Measurements from ENCODE around the gene CDH13. TPM values are rescaled to one million over a fixed set of nuclear protein-coding genes. Genes with fewer than 3 reads are reported as not detected.

CDH13 gene
- total RNA-seq, 2 experiments from 2014 or later, result not detected

GRCh38 chr16:83723901-83724300 lies 1097.1 kb downstream of the CDH13 start:
- H4K20me1 ChIP-seq (ENCODE audit: insufficient read depth, low read length), result no peaks in the 10 kb centered on the region
- DNase-seq (ENCODE audit: low spot score), result no peak
- H3K36me3 ChIP-seq (ENCODE audit: insufficient read depth, low read length), result no peaks in the 10 kb centered on the region
- H3K79me2 ChIP-seq (ENCODE audit: insufficient read depth, low read depth, low read length), result no peaks in the 10 kb centered on the region
- TF ChIP-seq CTCF (conservative IDR thresholded peaks at IDR 0.05; ENCODE audit: low read length) (no peak), EZH2phosphoT487 (IDR thresholded peaks at IDR 0.05; ENCODE audit: borderline replicate concordance, low read depth, low read length) (no peak)
- no peak overlapping the region for H3K4me3 ChIP-seq (ENCODE audit: low read depth, low read length, poor library complexity, severe bottlenecking)
- no peaks in the 10 kb centered on the region for H3K4me1 ChIP-seq (ENCODE audit: insufficient read depth, low read length, poor library complexity, severe bottlenecking)
- BruUV-seq (replicated peaks), result no TSS peak
- intact Hi-C loops (cut with micrococcal nuclease; ENCODE audit: unreplicated experiment), result no loop called here
- H3K9me2 ChIP-seq (ENCODE audit: insufficient read depth, low read length), result no peaks in the 10 kb centered on the region
- no peak overlapping the region for H3K27ac ChIP-seq (ENCODE audit: low read depth, low read length, poor library complexity, severe bottlenecking)
- H3K9me3 ChIP-seq (ENCODE audit: low read length), result no peaks in the 10 kb centered on the region
- no peak overlapping the region for H3K4me2 ChIP-seq (ENCODE audit: low read length)
- POLR2A ChIA-PET, result no interaction called here
- CTCF ChIA-PET (ENCODE audit: unreplicated experiment), result no interaction called here
- no peak overlapping the region for H2AFZ ChIP-seq (ENCODE audit: low read length)

DNA sequence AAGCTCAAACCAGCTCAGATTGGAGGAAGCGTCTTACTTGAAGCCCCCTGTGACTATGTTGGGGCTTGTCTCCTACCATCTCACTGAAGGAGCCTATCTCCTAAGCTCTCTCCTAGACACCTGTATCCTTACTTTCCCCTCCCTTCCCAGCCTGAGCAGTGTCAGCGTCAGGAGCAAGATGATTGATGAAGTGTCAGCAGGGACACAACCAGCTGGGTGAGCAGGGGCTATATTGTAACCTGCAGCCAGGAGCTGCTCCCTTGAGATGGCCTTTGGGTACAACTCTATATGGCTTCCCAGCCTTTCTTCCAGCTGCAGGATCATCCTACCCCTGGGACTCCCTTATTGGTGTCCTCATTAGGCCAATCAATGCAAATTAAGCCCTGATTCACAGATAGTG lies 1097.8 kb downstream of the CDH13 start:
- no peak for TF ChIP-seq EZH2phosphoT487 (IDR thresholded peaks at IDR 0.05; ENCODE audit: borderline replicate concordance, low read depth, low read length)
- TF ChIP-seq CTCF (conservative IDR thresholded peaks at IDR 0.05; ENCODE audit: low read length), result no peak
- H2AFZ ChIP-seq (ENCODE audit: low read length), result no peak overlapping the region
- H3K4me3 ChIP-seq (ENCODE audit: low read depth, low read length, poor library complexity, severe bottlenecking), result no peak overlapping the region
- CTCF ChIA-PET (ENCODE audit: unreplicated experiment), result no interaction called here
- no peaks in the 10 kb centered on the region for H3K9me2 ChIP-seq (ENCODE audit: insufficient read depth, low read length)
- H4K20me1 ChIP-seq (ENCODE audit: insufficient read depth, low read length), result no peaks in the 10 kb centered on the region
- DNase-seq (ENCODE audit: low spot score), result no peak
- no peaks in the 10 kb centered on the region for H3K9me3 ChIP-seq (ENCODE audit: low read length)
- POLR2A ChIA-PET, result no interaction called here
- H3K36me3 ChIP-seq (ENCODE audit: insufficient read depth, low read length), result no peaks in the 10 kb centered on the region
- H3K4me1 ChIP-seq (ENCODE audit: insufficient read depth, low read length, poor library complexity, severe bottlenecking), result no peaks in the 10 kb centered on the region
- BruUV-seq (replicated peaks), result no TSS peak
- H3K79me2 ChIP-seq (ENCODE audit: insufficient read depth, low read depth, low read length), result no peaks in the 10 kb centered on the region
- intact Hi-C loops (cut with micrococcal nuclease; ENCODE audit: unreplicated experiment), result no loop called here
- H3K4me2 ChIP-seq (ENCODE audit: low read length), result no peak overlapping the region
- H3K27ac ChIP-seq (ENCODE audit: low read depth, low read length, poor library complexity, severe bottlenecking), result no peak overlapping the region

DNA sequence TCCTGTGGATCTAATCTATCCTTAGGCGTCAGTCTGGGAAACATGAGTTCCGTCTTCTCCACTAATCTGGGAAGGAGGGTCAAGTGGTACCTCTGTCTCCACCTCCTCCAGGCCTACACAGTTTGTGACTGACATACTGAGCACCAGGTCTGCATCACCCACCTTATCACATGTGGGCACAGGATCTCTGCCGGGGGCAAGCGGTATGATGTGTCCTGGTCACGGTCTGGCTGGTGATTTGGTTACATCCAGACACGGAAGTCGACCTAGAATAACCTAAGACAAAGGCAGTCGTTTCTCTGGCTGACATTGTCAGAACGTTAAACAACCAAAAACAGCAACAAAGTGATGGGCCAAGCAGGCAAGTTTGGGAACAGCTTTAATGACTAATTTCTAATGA lies 1098.5 kb downstream of the CDH13 start:
- H3K4me3 ChIP-seq (ENCODE audit: low read depth, low read length, poor library complexity, severe bottlenecking), result no peak overlapping the region
- no peaks in the 10 kb centered on the region for H4K20me1 ChIP-seq (ENCODE audit: insufficient read depth, low read length)
- no TSS peak for BruUV-seq (replicated peaks)
- H3K9me2 ChIP-seq (ENCODE audit: insufficient read depth, low read length), result no peaks in the 10 kb centered on the region
- H3K4me2 ChIP-seq (ENCODE audit: low read length), result no peak overlapping the region
- no peaks in the 10 kb centered on the region for H3K9me3 ChIP-seq (ENCODE audit: low read length)
- no peak for DNase-seq (ENCODE audit: low spot score)
- H3K27ac ChIP-seq (ENCODE audit: low read depth, low read length, poor library complexity, severe bottlenecking), result no peak overlapping the region
- intact Hi-C loops (cut with micrococcal nuclease; ENCODE audit: unreplicated experiment), result no loop called here
- no peaks in the 10 kb centered on the region for H3K4me1 ChIP-seq (ENCODE audit: insufficient read depth, low read length, poor library complexity, severe bottlenecking)
- ChIA-PET CTCF (ENCODE audit: unreplicated experiment) (no interaction called here), POLR2A (no interaction called here)
- TF ChIP-seq CTCF (conservative IDR thresholded peaks at IDR 0.05; ENCODE audit: low read length), result no peak
- TF ChIP-seq EZH2phosphoT487 (IDR thresholded peaks at IDR 0.05; ENCODE audit: borderline replicate concordance, low read depth, low read length), result no peak
- no peaks in the 10 kb centered on the region for H3K79me2 ChIP-seq (ENCODE audit: insufficient read depth, low read depth, low read length)
- H3K36me3 ChIP-seq (ENCODE audit: insufficient read depth, low read length), result no peaks in the 10 kb centered on the region
- H2AFZ ChIP-seq (ENCODE audit: low read length), result no peak overlapping the region

Measured in OCI-LY7 (cell line).